Astrocyte (in vitro differentiated cells and primary cell): ENCODE results near the gene DLGAP1. TPM values are rescaled to one million over a fixed set of nuclear protein-coding genes. Genes with fewer than 3 reads are reported as not detected.

Experiments used
- DNase-seq: peaks from one replicate; pipeline ENCODE4 v3.0.0-alpha.2; 2010; ENCODE audit warnings: low read depth
- FAIRE-seq: peaks from 2 replicates; lab custom pipeline; 2011; peaks lifted over from hg19 to GRCh38; lab: Jason Lieb, UNC
- H2AFZ ChIP-seq: 2 replicates; pipeline ENCODE4 v1.6.0; 2012; ENCODE audit warnings: low read depth, low read length, inconsistent platforms
- H3K27ac ChIP-seq: 2 replicates; pipeline ENCODE4 v1.5.1; 2011; ENCODE audit warnings: low read depth, low read length, inconsistent platforms
- H3K27me3 ChIP-seq: 2 replicates; pipeline ENCODE4 v1.6.0; 2011; ENCODE audit warnings: low read length, inconsistent platforms; ENCODE audit not compliant: insufficient read depth
- H3K36me3 ChIP-seq: 2 replicates; pipeline ENCODE4 v1.5.1; 2011; ENCODE audit warnings: low read length, inconsistent platforms; ENCODE audit not compliant: insufficient read depth
- H3K4me1 ChIP-seq: 2 replicates; pipeline ENCODE4 v1.5.1; 2011; ENCODE audit warnings: low read length, inconsistent platforms; ENCODE audit not compliant: insufficient read depth
- H3K4me2 ChIP-seq: 2 replicates; pipeline ENCODE4 v1.6.0; 2012; ENCODE audit warnings: low read length, inconsistent platforms
- H3K4me3 ChIP-seq: 2 replicates; pipeline ENCODE4 v1.5.1; 2011; ENCODE audit warnings: low read depth, mild to moderate bottlenecking, low read length, inconsistent platforms; ENCODE audit not compliant: insufficient read depth
- H3K79me2 ChIP-seq: 2 replicates; pipeline ENCODE4 v1.6.0; 2012; ENCODE audit warnings: mild to moderate bottlenecking, low read length, inconsistent platforms; ENCODE audit not compliant: insufficient read depth
- H3K9ac ChIP-seq: 2 replicates; pipeline ENCODE4 v1.6.0; 2012; ENCODE audit warnings: mild to moderate bottlenecking, low read length, inconsistent platforms
- H3K9me3 ChIP-seq: 2 replicates; pipeline ENCODE4 v1.5.1; 2012; ENCODE audit warnings: low read depth, mild to moderate bottlenecking, low read length, inconsistent platforms; ENCODE audit not compliant: insufficient read depth
- H4K20me1 ChIP-seq: 2 replicates; pipeline ENCODE4 v1.6.0; 2012; ENCODE audit warnings: low read length, inconsistent platforms; ENCODE audit not compliant: insufficient read depth
- H3K27ac Mint-ChIP-seq: one replicate; pipeline ENCODE4 v1.8.0; 2021; ENCODE audit warnings: mild to moderate bottlenecking, mixed read lengths; ENCODE audit not compliant: unreplicated experiment
- H3K27me3 Mint-ChIP-seq: one replicate; pipeline ENCODE4 v1.8.0; 2021; ENCODE audit warnings: low read depth, mixed read lengths; ENCODE audit not compliant: unreplicated experiment
- H3K36me3 Mint-ChIP-seq: one replicate; pipeline ENCODE4 v1.8.0; 2021; ENCODE audit warnings: low read depth, mixed read lengths; ENCODE audit not compliant: unreplicated experiment
- H3K4me1 Mint-ChIP-seq: one replicate; pipeline ENCODE4 v1.8.0; 2021; ENCODE audit warnings: low read depth, mixed read lengths; ENCODE audit not compliant: unreplicated experiment
- H3K4me3 Mint-ChIP-seq: one replicate; pipeline ENCODE4 v1.8.0; 2021; ENCODE audit warnings: mild to moderate bottlenecking, moderate library complexity, mixed read lengths; ENCODE audit not compliant: unreplicated experiment
- H3K9me3 Mint-ChIP-seq: one replicate; pipeline ENCODE4 v1.8.0; 2021; ENCODE audit warnings: mild to moderate bottlenecking, mixed read lengths; ENCODE audit not compliant: unreplicated experiment
- EZH2 ChIP-seq: IDR thresholded peaks from 2 replicates; pipeline ENCODE4 v1.6.1; 2012; ENCODE audit warnings: mild to moderate bottlenecking, low read length, inconsistent platforms; ENCODE audit not compliant: insufficient read depth
- total RNA-seq: library from RNA; stranded (reverse); gene quantifications from 2 replicates; pipeline ENCODE4 v1.2.1, GENCODE V29; 2021
- TF ChIP-seq, protein P1 (sequence below): IDR thresholded peaks from 2 replicates; pipeline ENCODE4 v1.5.1; 2011; ENCODE audit warnings: low read depth, mild to moderate bottlenecking, inconsistent platforms, low read length, moderate library complexity; ENCODE audit not compliant: insufficient read depth

The DLGAP1 gene
- total RNA-seq, 1 donor from 2014 or later, result 2.3 TPM

DNA sequence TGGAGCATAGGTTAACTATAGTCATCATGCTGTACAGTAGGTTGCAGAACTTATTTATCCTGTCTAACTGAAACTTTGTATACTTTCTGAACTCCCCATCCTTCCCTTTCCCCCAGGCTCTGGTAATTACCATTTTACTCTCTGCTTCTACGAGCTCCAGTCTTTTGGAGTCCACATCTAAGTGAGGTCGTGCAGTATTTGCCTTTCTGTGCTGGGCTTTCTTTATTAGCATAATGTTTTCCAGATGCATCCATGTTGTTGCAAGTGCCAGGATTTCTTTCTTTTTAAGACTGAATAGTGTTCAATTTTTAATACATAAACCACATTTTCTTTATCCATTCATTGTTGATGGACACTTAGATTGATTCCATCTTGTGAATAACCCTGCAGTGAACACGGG is 541.0 kb downstream of the DLGAP1 start:
- Histone ChIP-seq H3K79me2 (no peaks in the 10 kb centered on the region), H3K9me3 (no peaks in the 10 kb centered on the region), H4K20me1 (no peaks in the 10 kb centered on the region), H3K4me3 (no peak overlapping the region), H3K27ac (no peak overlapping the region), H3K4me2 (no peak overlapping the region), H3K27me3 (no peaks in the 10 kb centered on the region), H3K4me1 (peaks cover 5% of the 10 kb centered on the region), H3K36me3 (no peaks in the 10 kb centered on the region), H3K9ac (no peak overlapping the region), H2AFZ (no peak overlapping the region)
- Mint-ChIP-seq H3K9me3 (no peaks in the 10 kb centered on the region), H3K36me3 (no peaks in the 10 kb centered on the region), H3K4me1 (peaks cover 11% of the 10 kb centered on the region), H3K27me3 (no peaks in the 10 kb centered on the region), H3K27ac (no peak overlapping the region), H3K4me3 (no peak overlapping the region)
- TF ChIP-seq, protein P1, sequence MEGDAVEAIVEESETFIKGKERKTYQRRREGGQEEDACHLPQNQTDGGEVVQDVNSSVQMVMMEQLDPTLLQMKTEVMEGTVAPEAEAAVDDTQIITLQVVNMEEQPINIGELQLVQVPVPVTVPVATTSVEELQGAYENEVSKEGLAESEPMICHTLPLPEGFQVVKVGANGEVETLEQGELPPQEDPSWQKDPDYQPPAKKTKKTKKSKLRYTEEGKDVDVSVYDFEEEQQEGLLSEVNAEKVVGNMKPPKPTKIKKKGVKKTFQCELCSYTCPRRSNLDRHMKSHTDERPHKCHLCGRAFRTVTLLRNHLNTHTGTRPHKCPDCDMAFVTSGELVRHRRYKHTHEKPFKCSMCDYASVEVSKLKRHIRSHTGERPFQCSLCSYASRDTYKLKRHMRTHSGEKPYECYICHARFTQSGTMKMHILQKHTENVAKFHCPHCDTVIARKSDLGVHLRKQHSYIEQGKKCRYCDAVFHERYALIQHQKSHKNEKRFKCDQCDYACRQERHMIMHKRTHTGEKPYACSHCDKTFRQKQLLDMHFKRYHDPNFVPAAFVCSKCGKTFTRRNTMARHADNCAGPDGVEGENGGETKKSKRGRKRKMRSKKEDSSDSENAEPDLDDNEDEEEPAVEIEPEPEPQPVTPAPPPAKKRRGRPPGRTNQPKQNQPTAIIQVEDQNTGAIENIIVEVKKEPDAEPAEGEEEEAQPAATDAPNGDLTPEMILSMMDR, result no peak
- TF ChIP-seq EZH2, result no peak
- no peak for DNase-seq
- FAIRE-seq, result no peak

DNA sequence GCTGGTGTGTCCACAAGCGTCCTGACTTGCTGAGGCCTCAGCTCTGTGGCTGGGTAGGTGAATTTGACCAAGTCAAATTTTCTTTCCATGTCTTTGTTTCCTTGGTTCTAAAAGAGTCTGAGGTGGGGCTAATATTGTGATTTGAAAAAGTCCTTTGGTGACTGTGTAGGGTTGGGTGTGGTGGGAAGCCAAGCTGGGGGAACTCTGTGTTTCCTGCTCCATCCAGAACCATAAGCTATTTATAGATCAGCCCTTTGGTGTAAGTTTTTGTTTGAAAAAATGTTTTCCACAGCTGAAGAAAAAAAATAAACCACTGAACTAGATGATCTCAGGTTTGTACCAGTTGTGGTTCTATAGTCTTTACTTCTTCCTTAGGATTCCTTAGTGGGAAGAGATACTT is 542.4 kb downstream of the DLGAP1 start:
- TF ChIP-seq EZH2, result no peak
- TF ChIP-seq, protein P1, result no peak
- Mint-ChIP-seq H3K4me1 (peaks cover 11% of the 10 kb centered on the region), H3K36me3 (no peaks in the 10 kb centered on the region), H3K4me3 (no peak overlapping the region), H3K9me3 (no peaks in the 10 kb centered on the region), H3K27me3 (no peaks in the 10 kb centered on the region), H3K27ac (peak overlapping the region; percentile 37)
- no peaks in the 10 kb centered on the region for H3K36me3 ChIP-seq
- H3K79me2 ChIP-seq, result no peaks in the 10 kb centered on the region
- FAIRE-seq (peak; percentile 17), DNase-seq (peak; percentile 16)
- H4K20me1 ChIP-seq, result no peaks in the 10 kb centered on the region
- H3K9ac ChIP-seq, result no peak overlapping the region
- no peaks in the 10 kb centered on the region for H3K9me3 ChIP-seq
- H2AFZ ChIP-seq, result no peak overlapping the region
- no peaks in the 10 kb centered on the region for H3K27me3 ChIP-seq
- H3K27ac ChIP-seq, result no peak overlapping the region
- H3K4me3 ChIP-seq, result no peak overlapping the region
- H3K4me2 ChIP-seq, result no peak overlapping the region
- H3K4me1 ChIP-seq, result peaks cover 5% of the 10 kb centered on the region

DNA sequence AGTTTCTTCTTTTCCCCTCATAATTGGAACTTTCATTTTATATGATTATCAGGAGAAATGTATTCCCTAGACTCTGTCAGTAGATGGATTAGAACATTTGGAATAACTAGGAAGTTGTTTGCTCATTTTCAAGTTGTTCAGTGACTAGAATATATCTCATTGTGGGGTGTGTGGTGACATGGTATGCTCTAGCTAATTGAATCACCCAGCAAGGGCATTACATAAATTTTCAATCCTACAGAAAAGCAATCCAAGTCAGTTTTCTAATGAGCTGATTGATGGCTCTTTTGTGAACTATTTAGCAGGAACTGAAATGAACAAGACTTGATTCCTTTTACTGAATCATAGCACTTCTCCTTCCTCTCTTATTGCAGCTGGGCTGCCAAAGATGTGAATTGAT is 543.7 kb downstream of the DLGAP1 start:
- no peak overlapping the region for H3K4me2 ChIP-seq
- peaks cover 5% of the 10 kb centered on the region for H3K4me1 ChIP-seq
- DNase-seq (peak; percentile 2), FAIRE-seq (no peak)
- TF ChIP-seq EZH2, result no peak
- TF ChIP-seq, protein P1, result no peak
- H3K27ac Mint-ChIP-seq, result no peak overlapping the region
- peaks cover 14% of the 10 kb centered on the region for H3K4me1 Mint-ChIP-seq
- H3K79me2 ChIP-seq, result no peaks in the 10 kb centered on the region
- no peak overlapping the region for H3K9ac ChIP-seq
- H3K36me3 Mint-ChIP-seq, result no peaks in the 10 kb centered on the region
- H2AFZ ChIP-seq, result no peak overlapping the region
- no peaks in the 10 kb centered on the region for H3K9me3 Mint-ChIP-seq
- H4K20me1 ChIP-seq, result no peaks in the 10 kb centered on the region
- no peak overlapping the region for H3K4me3 ChIP-seq
- no peak overlapping the region for H3K4me3 Mint-ChIP-seq
- no peak overlapping the region for H3K27ac ChIP-seq
- H3K9me3 ChIP-seq, result no peaks in the 10 kb centered on the region
- H3K27me3 ChIP-seq, result no peaks in the 10 kb centered on the region
- no peaks in the 10 kb centered on the region for H3K36me3 ChIP-seq
- no peaks in the 10 kb centered on the region for H3K27me3 Mint-ChIP-seq
